ENCODE results near the gene FAN1.

FAN1 gene

GRCh38 chr15:30958219-30958618 is 54.5 kb downstream of the FAN1 start:
- DNase-seq (ENCODE audit: low read depth): no peak

DNA sequence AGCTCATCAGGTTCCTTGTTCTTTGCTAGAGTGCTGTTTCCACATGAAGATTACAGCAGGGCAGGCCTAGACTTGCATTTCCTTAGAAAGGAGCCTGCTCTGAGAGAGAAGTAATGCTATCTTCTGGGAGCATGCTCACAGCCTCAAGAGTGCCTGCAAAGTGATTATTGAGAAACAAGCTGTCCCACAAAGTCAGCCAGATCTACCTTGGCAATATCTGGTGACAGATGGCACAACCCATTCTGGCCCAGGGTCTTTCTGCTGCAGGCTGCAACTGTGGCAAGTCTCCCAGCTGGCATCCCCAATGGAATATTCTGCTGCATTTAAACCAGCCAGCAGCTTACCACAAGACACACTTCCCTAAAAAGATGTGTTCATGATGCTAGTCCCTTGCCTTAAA is 58.4 kb downstream of the FAN1 start:
- no peak for DNase-seq (ENCODE audit: low read depth)

GRCh38 chr15:30962659-30963058 is 58.9 kb downstream of the FAN1 start:
- DNase-seq (ENCODE audit: low read depth): no peak

GRCh38 chr15:30963681-30964080 is 60.0 kb downstream of the FAN1 start:
- DNase-seq (ENCODE audit: low read depth): no peak

DNA sequence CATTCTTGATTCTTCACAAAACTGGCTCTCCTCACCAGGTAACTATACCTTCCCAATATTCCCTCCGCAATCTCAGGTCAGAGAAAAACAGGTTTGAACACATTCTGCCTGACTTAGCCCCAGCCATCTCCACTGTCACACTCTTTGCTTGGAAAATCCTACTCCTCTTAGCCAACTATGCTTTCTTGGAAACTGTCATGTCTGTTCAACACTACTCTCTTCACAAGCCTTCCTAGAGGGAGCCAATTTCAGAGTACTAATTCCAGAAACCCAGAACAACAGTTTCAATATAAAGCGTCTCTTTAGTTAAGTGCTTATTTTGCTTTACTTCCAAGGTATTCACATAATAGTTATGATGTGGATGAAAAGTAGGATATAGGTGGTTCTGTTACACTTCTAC is 66.0 kb downstream of the FAN1 start:
- no peak for DNase-seq (ENCODE audit: low read depth)

DNA sequence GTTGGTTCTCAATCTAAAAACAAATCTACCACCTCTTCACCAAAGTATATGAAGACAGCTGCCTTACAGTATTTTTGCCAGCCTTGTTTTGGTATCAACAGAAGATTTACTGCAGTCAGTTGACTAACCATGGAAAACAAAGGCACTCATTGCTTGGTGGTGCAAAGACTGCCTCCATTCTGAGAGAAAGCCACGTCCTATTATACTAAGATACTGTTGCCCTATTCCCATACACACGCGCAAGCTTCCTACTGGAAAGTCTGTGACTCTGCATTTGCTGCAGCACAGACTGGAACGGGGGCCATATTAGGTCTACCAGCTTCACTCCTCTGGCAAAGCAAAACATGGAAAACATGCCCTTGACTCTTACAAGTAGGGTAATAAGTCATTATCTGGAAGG is 69.7 kb downstream of the FAN1 start:
- no peak for DNase-seq (ENCODE audit: low read depth)

GRCh38 chr15:30974112-30974511 is 70.4 kb downstream of the FAN1 start:
- DNase-seq (ENCODE audit: low read depth): no peak

DNA sequence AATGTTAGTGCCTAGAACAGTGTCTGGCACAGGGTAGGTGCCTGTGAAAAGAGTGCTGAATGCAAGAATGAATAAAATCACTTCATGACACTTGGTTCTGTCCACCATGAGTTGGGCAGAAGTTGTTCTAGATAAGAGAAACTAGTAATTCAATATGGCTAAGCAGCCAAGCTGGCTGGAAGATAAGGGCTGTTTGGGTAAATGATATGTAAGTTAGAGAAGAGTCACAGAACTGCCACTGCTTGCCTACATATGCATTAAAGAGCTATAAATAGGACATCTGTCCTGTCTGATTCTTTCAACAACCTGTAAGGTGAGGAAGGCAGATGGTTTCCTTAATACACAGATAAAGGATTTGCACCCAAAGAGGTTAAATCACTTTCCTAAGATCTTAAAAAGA is 74.6 kb downstream of the FAN1 start:
- DNase-seq (ENCODE audit: low read depth): no peak

- DNase-seq (ENCODE audit: low read depth): no peak
Measured at GRCh38 chr15:30979457-30979856, 75.7 kb downstream of the FAN1 start.

GRCh38 chr15:30984118-30984517 is 80.4 kb downstream of the FAN1 start:
- no peak for DNase-seq (ENCODE audit: low read depth)

DNA sequence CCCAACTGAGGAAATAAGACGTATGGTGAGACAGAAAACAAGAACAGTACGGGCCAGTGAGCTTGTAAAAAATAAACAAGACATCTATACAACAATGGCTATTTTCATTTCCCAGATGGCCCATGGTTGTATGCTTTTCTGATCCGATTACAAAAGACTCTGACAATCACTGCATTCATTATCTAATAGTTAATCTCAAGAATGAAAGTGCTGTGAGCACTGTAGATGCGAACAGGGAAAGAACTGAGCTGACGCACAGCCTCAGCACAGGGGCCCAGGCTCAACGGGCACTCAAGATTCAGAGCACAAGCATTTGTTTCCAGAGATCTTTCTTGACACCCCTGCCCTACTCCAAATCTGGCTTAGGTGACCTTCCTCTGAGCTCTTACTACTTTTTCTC is 80.8 kb downstream of the FAN1 start:
- no peak for DNase-seq (ENCODE audit: low read depth)

- no peak for DNase-seq (ENCODE audit: low read depth)
Measured at GRCh38 chr15:30985081-30985531, 81.4 kb downstream of the FAN1 start.

GRCh38 chr15:30990036-30990435 is 86.3 kb downstream of the FAN1 start:
- no peak for DNase-seq (ENCODE audit: low read depth)

GRCh38 chr15:30990446-30991254 is 86.9 kb downstream of the FAN1 start:
- DNase-seq (ENCODE audit: low read depth): no peak

DNA sequence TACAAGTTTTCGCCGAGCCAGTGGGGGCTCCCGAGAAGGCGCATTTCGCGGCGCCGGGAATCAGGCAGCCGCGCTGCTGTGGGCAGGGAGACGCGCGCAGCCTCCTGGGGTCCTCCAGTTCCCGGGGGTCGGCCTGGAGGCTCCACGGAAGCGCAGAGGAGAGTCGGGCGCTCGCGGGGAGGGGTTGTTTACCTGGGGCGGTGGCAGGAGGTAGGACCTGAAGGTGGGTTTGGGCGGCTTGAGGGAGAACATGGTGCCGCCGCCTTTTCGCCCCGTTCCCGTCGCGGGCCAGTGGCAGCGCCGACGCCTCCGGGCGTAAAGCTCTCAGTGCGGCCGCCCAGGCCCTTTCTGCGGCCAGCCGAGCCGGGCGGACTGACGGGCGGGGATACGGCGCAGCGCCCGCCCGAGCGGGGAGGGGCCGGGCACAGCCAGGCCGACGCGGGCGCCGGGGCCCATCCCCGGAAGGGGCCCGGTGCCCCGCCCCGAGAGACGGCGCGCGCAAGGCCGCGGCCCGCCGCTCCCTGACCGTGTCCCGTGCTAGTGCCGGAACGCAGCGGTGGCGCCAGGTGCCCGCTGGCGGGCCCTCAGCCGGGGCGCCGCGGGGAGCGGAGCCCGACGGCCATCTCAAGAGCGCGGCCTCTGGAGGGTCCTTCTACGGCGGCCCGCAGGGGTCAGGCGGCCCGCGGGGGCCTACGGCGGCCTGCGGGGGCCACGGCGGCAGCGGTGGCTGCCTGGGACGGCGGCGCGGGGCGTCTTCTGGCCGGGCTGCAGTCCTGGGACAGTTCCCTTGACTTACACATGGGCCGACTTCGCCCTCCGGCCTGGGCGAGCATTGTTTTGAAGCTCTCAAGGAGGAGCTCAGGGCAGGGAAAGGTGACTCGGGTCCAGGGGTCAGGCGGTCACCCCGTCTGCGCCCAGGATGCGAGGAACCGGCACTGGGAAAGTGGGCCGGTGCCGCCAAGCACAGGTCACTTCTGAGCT is 87.8 kb downstream of the FAN1 start, which contains the start of gene MTMR10:
Gene MTMR10, minus strand, starts transcription at position 374 of the 981 bp plus-strand sequence. Its CDS starts 122 bp downstream, at position 252.
- peak; percentile 57 for DNase-seq (ENCODE audit: low read depth)

GRCh38 chr15:30992249-30992864 is 88.6 kb downstream of the FAN1 start:
- DNase-seq (ENCODE audit: low read depth): no peak

All from activated T-cell treated with anti-CD3 and anti-CD28 coated beads for 1 hour (primary cell).